Naive B cell (primary cell): ENCODE results near the gene HHAT. TPM values are rescaled to one million over a fixed set of nuclear protein-coding genes. Genes with fewer than 3 reads are reported as not detected.

ENCODE experiments used
- ATAC-seq, 2 donors: fragments of 150-1000 bp; cut with Tn5 transposase; 2 replicates each; pipeline ENCODE4 v1.10.0; 2021; ENCODE audit warnings: low read depth in 2 of 2, mild to moderate bottlenecking in 2 of 2, moderate library complexity in 2 of 2
- DNase-seq: peaks from one replicate; pipeline ENCODE4 v3.0.0; 2022
- H3K27ac Mint-ChIP-seq, 6 donors: one replicate each; pipeline ENCODE4 v1.8.0; 2020 to 2022; ENCODE audit warnings: mild to moderate bottlenecking in 6 of 6, mixed read lengths in 6 of 6, moderate library complexity in 5 of 6, inconsistent platforms in 2 of 6
- H3K27me3 Mint-ChIP-seq, 3 donors: one replicate each; pipeline ENCODE4 v1.8.0; 2021 to 2022; ENCODE audit warnings: mixed read lengths in 3 of 3, mild to moderate bottlenecking in 1 of 3
- H3K36me3 Mint-ChIP-seq, 2 donors: one replicate each; pipeline ENCODE4 v1.8.0; 2020 to 2022; ENCODE audit warnings: mixed read lengths in 2 of 2, inconsistent platforms in 1 of 2, mild to moderate bottlenecking in 1 of 2
- H3K4me1 Mint-ChIP-seq, 3 donors: one replicate each; pipeline ENCODE4 v1.8.0; 2020 to 2022; ENCODE audit warnings: mixed read lengths in 3 of 3, inconsistent platforms in 1 of 3, mild to moderate bottlenecking in 1 of 3, moderate library complexity in 1 of 3
- H3K4me3 Mint-ChIP-seq, 8 donors: one replicate each; pipeline ENCODE4 v1.8.0; 2020 to 2022; ENCODE audit warnings: mild to moderate bottlenecking in 8 of 8, mixed read lengths in 8 of 8, moderate library complexity in 8 of 8, inconsistent platforms in 2 of 8
- H3K9me3 Mint-ChIP-seq, 7 donors: one replicate each; pipeline ENCODE4 v1.8.0; 2020 to 2022; ENCODE audit warnings: mixed read lengths in 7 of 7, mild to moderate bottlenecking in 5 of 7, inconsistent platforms in 2 of 7, moderate library complexity in 1 of 7
- polyA plus RNA-seq, 6 donors: library from polyadenylated mRNA; unstranded; fragments of 300-500 nt; fragmentation: Illumina TruSeq; gene quantifications; one replicate each; pipeline ENCODE4 v1.2.3, GENCODE V29; 2021; ENCODE audit warnings: low read depth in 6 of 6

HHAT gene
- polyA plus RNA-seq, 6 donors from 2014 or later: 0.69 to 2.8 (median 1.6) TPM; not detected in 1

GRCh38 chr1:210482491-210482890 lies 153.8 kb downstream of the HHAT start:
- H3K4me3 Mint-ChIP-seq: no peak overlapping the region
- no peaks in the 10 kb centered on the region for H3K27me3 Mint-ChIP-seq
- H3K4me1 Mint-ChIP-seq: no peaks in the 10 kb centered on the region

DNA sequence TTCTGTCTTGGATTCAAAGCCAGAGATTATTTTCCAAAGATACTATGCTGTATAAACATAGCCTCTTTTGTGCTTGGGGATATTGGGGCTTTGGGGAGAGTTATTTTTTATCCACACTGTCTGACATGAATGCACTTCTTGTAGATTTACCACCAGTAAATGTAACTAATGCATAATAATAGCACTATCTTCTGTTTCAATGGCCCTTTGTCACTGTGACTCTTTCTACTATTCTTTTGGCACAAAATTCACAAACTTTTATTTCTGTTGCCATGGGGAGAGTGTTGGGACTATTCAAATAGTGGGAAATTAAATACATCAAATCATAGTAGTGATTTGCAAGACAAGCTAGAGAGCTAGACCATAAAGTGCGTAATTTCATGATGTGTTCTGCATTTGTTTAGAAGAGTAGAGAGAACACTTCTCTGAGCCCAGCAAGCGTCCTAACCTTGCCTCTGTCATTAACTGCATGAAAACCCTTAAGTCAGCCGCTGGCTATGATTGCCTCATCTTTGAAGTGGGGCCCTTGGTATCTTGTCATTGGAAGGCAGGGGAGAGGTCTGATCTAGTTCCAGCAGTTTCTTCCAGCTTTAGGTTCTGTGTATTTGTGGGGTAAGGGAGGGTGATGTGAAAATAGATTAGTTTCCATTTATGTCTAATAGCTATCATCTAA lies 154.4 kb downstream of the HHAT start:
- H3K27me3 Mint-ChIP-seq: no peaks in the 10 kb centered on the region
- ATAC-seq (no peak), DNase-seq (no peak)
- peak overlapping the region in 1 of 6 donors; percentile 68 for H3K27ac Mint-ChIP-seq
- no peaks in the 10 kb centered on the region for H3K4me1 Mint-ChIP-seq
- H3K36me3 Mint-ChIP-seq: peaks cover 0 to 4% of the 10 kb centered on the region in 2 donors
- no peak overlapping the region for H3K4me3 Mint-ChIP-seq
- H3K9me3 Mint-ChIP-seq: no peaks in the 10 kb centered on the region

More at GRCh38 chr1:210482491-210482890, 153.8 kb downstream of the HHAT start:
- H3K9me3 Mint-ChIP-seq: no peaks in the 10 kb centered on the region
- DNase-seq (no peak), ATAC-seq (no peak)
- H3K27ac Mint-ChIP-seq: no peak overlapping the region
- no peaks in the 10 kb centered on the region for H3K36me3 Mint-ChIP-seq

DNA sequence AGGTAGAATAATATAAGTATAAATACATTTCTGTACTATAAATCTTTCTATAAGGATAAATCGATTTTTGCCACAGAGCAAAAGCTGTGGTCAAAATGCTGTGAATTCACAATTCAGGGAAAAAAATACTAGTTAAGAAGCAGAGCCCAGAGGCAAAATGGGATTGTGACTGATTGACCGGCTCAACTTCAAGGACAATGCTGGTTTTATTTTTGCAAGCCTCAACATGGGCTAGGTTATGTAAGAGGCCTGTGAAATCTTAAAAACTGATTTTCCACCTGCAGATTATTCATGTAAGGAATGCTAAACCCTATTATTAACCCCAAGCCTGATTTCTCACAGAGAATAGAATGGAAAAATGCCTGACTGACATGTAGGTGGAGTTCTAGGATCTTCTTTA lies 155.1 kb downstream of the HHAT start:
- H3K4me1 Mint-ChIP-seq: no peaks in the 10 kb centered on the region
- H3K4me3 Mint-ChIP-seq: no peak overlapping the region
- H3K27ac Mint-ChIP-seq: no peak overlapping the region

DNA sequence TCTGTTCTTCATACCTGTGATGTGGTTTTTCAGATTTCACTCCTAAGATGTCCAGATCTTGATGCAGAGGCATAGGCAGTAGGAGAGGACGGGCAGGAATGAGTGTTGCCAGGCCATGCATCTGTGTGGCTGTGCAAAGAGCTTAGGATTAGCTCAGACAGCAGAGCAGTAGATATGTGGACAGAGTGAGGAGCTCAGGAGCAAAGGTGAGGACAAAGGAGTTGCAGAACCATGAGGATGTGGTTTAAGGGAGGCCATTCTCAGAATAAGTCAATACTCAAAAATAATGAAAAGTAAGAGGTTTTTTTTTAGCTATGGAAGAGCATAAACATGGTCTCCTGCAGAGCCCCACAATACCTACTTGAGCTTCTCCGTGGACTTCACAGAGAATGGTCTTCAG lies 158.3 kb downstream of the HHAT start:
- ATAC-seq (no peak), DNase-seq (no peak)
- H3K36me3 Mint-ChIP-seq: peaks cover 0 to 6% of the 10 kb centered on the region in 2 donors
- no peaks in the 10 kb centered on the region for H3K9me3 Mint-ChIP-seq
- no peak overlapping the region for H3K4me3 Mint-ChIP-seq
- no peak overlapping the region for H3K27ac Mint-ChIP-seq
- no peaks in the 10 kb centered on the region for H3K27me3 Mint-ChIP-seq
- no peaks in the 10 kb centered on the region for H3K4me1 Mint-ChIP-seq

More for the DNA sequence above, 155.1 kb downstream of the HHAT start:
- Mint-ChIP-seq H3K36me3 (peaks cover 0 to 6% of the 10 kb centered on the region in 2 donors), H3K9me3 (no peaks in the 10 kb centered on the region), H3K27me3 (no peaks in the 10 kb centered on the region)
- ATAC-seq (no peak), DNase-seq (no peak)

DNA sequence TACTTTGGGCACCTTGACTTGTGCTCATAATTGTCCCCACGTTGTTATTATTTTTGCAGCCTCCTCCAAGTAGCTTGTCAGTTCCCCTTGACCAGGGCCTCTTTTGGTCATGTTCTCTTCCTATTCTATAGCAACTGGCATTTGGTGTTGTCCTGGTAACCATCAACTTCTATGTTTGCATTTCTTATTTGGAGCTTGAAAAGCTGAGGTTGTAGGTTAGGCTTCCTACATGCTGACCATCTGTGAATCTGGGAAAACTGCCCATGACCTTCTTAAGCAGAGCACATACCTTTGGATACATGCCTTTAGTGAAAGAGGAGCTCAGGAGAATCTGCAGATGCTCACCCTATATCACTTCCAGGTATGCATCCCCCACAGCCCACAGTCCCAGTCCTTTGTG lies 160.8 kb downstream of the HHAT start:
- H3K9me3 Mint-ChIP-seq: no peaks in the 10 kb centered on the region
- DNase-seq (no peak), ATAC-seq (no peak)
- H3K4me3 Mint-ChIP-seq: no peak overlapping the region
- peaks cover 0 to 6% of the 10 kb centered on the region in 2 donors for H3K36me3 Mint-ChIP-seq
- H3K4me1 Mint-ChIP-seq: no peaks in the 10 kb centered on the region
- no peaks in the 10 kb centered on the region for H3K27me3 Mint-ChIP-seq
- peak overlapping the region in 1 of 6 donors; percentile 40 for H3K27ac Mint-ChIP-seq

DNA sequence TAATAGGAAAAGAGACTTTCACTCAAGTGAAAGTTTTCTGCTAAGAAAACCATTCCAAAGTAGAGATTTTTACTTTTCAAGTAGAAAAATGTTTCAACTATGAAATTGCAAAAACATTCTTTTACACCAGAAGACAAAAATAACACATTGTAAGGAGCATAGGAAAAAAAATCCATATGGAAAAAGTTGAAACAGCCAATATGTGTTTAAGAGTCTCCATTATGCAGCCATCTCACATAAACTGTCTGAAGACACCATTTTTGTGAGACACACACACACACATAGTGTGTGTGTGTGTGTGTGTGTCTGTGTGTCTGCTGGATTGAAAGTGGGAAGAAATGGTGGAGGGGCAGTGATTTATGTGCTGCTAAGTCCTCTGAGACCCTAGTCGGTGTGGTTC lies 162.1 kb downstream of the HHAT start:
- H3K9me3 Mint-ChIP-seq: no peaks in the 10 kb centered on the region
- H3K27ac Mint-ChIP-seq: no peak overlapping the region
- no peak overlapping the region for H3K4me3 Mint-ChIP-seq
- ATAC-seq (no peak), DNase-seq (no peak)
- H3K27me3 Mint-ChIP-seq: no peaks in the 10 kb centered on the region
- peaks cover 0 to 6% of the 10 kb centered on the region in 2 donors for H3K36me3 Mint-ChIP-seq
- no peaks in the 10 kb centered on the region for H3K4me1 Mint-ChIP-seq

GRCh38 chr1:210496063-210496462 lies 167.4 kb downstream of the HHAT start:
- Mint-ChIP-seq H3K36me3 (no peaks in the 10 kb centered on the region), H3K27ac (no peak overlapping the region), H3K27me3 (no peaks in the 10 kb centered on the region), H3K9me3 (no peaks in the 10 kb centered on the region), H3K4me3 (no peak overlapping the region), H3K4me1 (no peaks in the 10 kb centered on the region)
- DNase-seq: no peak
- no peak for ATAC-seq

DNA sequence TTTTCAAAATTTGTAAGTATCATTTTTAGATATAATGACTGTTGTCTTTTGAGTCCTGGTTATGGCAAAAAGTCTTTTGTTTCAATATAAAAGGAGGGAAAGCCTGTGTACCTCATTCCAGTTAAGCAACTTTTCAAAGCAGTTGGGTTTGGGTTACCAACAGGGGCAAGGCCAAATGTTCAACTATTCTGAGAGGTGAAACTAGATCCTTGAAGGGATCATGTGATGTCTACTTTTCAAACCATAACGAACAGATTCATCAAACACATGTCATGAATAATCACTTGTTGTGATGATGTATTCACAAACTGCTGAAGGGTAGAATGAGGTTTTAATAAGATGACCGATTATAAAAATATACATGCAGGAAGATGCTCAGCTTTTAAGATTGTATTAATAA lies 171.3 kb downstream of the HHAT start:
- ATAC-seq: no peak
- Mint-ChIP-seq H3K4me3 (no peak overlapping the region), H3K27me3 (no peaks in the 10 kb centered on the region), H3K27ac (no peak overlapping the region), H3K36me3 (no peaks in the 10 kb centered on the region), H3K4me1 (no peaks in the 10 kb centered on the region), H3K9me3 (no peaks in the 10 kb centered on the region)
- no peak for DNase-seq

GRCh38 chr1:210500831-210501230 lies 172.1 kb downstream of the HHAT start:
- no peaks in the 10 kb centered on the region for H3K27me3 Mint-ChIP-seq
- no peaks in the 10 kb centered on the region for H3K36me3 Mint-ChIP-seq
- DNase-seq (no peak), ATAC-seq (no peak)
- H3K9me3 Mint-ChIP-seq: no peaks in the 10 kb centered on the region
- H3K27ac Mint-ChIP-seq: no peak overlapping the region
- no peak overlapping the region for H3K4me3 Mint-ChIP-seq
- no peaks in the 10 kb centered on the region for H3K4me1 Mint-ChIP-seq

GRCh38 chr1:210504286-210504685 lies 175.6 kb downstream of the HHAT start:
- no peak for ATAC-seq
- H3K27me3 Mint-ChIP-seq: no peaks in the 10 kb centered on the region
- DNase-seq: no peak
- H3K9me3 Mint-ChIP-seq: no peaks in the 10 kb centered on the region
- H3K36me3 Mint-ChIP-seq: no peaks in the 10 kb centered on the region
- no peak overlapping the region for H3K27ac Mint-ChIP-seq
- H3K4me1 Mint-ChIP-seq: no peaks in the 10 kb centered on the region
- no peak overlapping the region for H3K4me3 Mint-ChIP-seq

DNA sequence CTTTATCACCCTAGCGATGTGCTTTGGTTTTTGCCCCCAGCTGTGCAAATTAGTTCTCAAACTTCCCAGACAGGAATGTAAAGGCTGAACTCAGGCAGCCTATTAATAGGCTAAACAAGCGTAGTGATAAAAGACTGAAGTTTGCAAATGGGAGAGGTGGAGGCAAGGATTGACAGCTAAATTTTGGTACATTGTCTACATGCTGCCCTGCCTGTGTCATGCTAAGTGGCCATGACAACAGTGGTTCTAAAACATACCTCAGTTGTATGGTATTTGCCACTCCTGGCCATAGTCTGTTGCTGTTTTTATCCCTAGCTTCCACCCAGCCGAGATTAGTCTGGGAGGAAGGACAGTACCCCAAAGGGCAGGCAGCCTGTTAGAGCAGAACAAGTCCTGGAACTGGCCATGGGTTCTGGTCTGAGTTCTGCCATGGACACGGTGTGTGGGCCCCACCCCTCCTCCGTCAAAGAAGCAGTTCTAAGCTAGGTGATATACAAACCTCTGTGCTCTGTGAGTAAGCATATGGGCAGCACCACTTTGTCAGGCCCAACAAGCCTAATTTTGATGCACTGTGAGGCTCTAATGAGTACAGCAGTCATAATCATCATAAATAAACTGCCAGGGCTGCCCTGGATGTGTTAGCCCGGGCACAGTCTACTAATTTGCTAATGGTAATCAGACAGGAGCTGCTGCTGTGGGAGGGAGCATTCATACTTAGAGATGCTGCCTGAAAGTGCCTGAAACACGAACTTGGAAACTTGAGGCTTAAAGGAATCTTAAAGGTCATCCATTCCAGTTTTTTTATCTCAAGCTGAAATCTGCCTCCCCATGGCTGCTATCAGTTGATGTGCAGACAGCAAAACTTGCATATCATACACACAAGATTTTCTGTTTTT lies 177.1 kb downstream of the HHAT start:
- H3K36me3 Mint-ChIP-seq: no peaks in the 10 kb centered on the region
- no peak for DNase-seq
- no peaks in the 10 kb centered on the region for H3K9me3 Mint-ChIP-seq
- no peak for ATAC-seq
- H3K27me3 Mint-ChIP-seq: no peaks in the 10 kb centered on the region
- no peaks in the 10 kb centered on the region for H3K4me1 Mint-ChIP-seq
- no peak overlapping the region for H3K4me3 Mint-ChIP-seq
- peak overlapping the region in 1 of 6 donors; percentile 15 for H3K27ac Mint-ChIP-seq

- Mint-ChIP-seq H3K4me1 (no peaks in the 10 kb centered on the region), H3K27me3 (no peaks in the 10 kb centered on the region), H3K4me3 (no peak overlapping the region), H3K27ac (no peak overlapping the region), H3K9me3 (no peaks in the 10 kb centered on the region), H3K36me3 (no peaks in the 10 kb centered on the region)
- ATAC-seq (no peak), DNase-seq (no peak)
Measured at GRCh38 chr1:210506689-210507088, 178.0 kb downstream of the HHAT start.

DNA sequence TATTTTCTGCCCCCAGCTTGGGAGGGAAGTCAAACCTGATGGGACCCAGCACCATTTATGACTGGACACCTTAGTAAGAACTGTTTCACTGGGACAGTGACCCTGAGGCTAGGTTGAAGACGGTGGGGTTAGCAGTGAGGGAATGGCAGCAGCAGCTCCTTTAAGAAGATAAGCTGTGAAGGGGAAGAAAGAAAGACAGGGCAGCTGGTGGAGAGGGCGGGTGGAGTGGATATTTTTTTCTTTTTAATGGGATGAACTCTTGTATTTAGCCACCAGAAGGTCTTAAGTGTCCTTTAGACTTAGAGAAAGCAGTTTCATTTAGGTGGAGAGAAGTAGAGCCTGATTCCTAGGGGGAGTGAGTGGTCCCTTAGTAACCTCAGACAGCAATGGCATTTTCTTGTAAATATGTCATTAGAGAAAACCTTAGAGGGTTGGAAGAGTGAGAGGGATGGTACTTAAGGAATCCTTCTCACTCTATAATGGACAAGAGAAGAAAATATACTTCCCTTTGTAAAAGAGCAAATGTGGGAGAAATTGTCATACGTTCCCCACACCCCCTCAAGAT lies 187.5 kb downstream of the HHAT start:
- no peak overlapping the region for H3K27ac Mint-ChIP-seq
- no peak overlapping the region for H3K4me3 Mint-ChIP-seq
- H3K4me1 Mint-ChIP-seq: no peaks in the 10 kb centered on the region
- H3K36me3 Mint-ChIP-seq: no peaks in the 10 kb centered on the region
- ATAC-seq (no peak), DNase-seq (no peak)
- H3K9me3 Mint-ChIP-seq: peaks cover 0 to 10% (median 3%) of the 10 kb centered on the region in 7 donors
- no peaks in the 10 kb centered on the region for H3K27me3 Mint-ChIP-seq
